GM18499 (cell line): ENCODE results near the gene LARP7.
"Not testable (repeated sequence)": the region's sequence is repeated elsewhere in the genome, so short reads cannot be mapped to it uniquely, and the experiment has no call there.

Source experiments
- ATAC-seq: cut with Tn5 transposase; IDR thresholded peaks from one replicate; pipeline ENCODE4 v1.9.1; 2021; ENCODE audit warnings: moderate number of reproducible peaks; ENCODE audit not compliant: insufficient read depth, unreplicated experiment

The LARP7 gene

GRCh38 chr4:112636688-112637551 lies at the start of gene LARP7, which contains the start of gene ZGRF1:
Gene LARP7, plus strand, starts transcription at chr4:112637143. Its CDS starts 7,527 bp downstream, at chr4:112644670.
Gene ZGRF1, minus strand, starts transcription at chr4:112636909. Its CDS starts 3,733 bp downstream, at chr4:112633176.
- peak; percentile 66 for ATAC-seq

GRCh38 chr4:112589206-112589605 lies 47.7 kb upstream of the LARP7 start:
- ATAC-seq: no peak

- no peak for ATAC-seq
Measured at GRCh38 chr4:112591593-112591992, 45.4 kb upstream of the LARP7 start.

DNA sequence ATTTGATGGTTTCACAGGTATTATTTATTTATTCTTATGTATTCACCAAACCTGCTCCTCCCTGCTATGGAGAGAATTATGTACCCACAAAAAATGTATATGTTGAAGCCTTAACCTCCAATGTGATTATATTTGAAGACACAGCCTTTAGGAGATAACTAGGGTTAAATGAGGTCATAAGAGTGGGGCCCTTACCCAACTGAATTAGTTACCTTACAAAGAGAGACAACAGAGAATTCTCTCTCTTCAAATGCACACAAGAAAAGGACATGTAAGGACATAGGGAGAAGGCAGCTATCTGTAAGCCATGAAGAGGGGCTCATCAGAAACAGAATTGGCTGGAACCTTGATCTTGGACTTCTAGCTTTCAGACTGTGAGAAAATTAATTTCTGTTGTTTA lies 44.2 kb upstream of the LARP7 start:
- no peak for ATAC-seq

DNA sequence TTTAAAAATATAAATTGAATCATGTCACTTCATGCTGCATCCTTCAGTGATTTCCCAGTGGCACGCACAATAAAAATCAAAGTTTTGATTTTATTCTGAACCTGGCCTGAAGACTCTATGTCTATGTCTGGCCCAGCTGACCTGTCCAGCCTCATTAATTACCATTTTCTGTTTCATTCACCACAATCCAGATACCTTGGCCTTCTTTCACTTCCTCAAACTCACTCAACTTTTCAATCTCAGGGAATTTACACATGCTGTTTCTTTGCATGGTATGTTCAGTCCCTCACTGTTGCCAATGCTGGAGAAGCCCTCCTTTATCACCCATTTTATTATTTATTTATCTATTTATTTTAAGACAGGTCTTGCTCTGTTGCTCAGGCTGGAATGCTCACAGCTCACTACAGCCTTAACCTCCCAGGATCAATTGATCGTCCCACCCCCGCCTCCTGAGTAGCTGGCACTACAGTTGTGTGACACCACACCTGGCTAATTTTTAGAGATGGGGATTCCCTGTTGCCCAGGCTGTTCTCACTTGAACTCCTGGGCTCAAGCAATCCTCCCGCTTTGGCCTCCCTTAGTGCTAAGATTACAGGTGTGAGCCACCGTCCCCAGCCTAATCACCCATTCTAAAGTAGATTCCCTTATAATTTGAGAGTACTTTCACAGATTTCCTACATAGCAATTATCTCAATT lies 43.4 kb upstream of the LARP7 start:
- no peak for ATAC-seq

- ATAC-seq: no peak
Measured at GRCh38 chr4:112594993-112595392, 42.0 kb upstream of the LARP7 start.

DNA sequence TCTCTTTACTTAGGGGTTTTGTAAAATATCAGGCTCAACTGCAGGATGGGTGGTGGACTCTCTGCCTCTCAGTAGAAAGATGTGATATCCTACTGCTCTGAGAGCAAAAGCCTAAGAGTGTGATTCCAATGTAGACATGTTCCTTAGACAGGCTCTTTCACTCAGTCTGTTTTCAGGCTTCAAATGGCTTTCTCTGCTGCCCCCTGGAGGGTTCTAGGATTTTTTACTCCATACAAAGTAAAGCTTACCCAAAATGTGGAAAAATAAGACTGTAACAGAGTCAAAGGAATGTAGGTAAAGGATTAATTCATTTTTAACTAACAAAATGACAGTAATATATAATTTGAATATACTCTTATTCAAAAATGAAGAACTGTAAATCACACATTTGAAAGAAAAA lies 32.4 kb upstream of the LARP7 start:
- ATAC-seq: no peak

DNA sequence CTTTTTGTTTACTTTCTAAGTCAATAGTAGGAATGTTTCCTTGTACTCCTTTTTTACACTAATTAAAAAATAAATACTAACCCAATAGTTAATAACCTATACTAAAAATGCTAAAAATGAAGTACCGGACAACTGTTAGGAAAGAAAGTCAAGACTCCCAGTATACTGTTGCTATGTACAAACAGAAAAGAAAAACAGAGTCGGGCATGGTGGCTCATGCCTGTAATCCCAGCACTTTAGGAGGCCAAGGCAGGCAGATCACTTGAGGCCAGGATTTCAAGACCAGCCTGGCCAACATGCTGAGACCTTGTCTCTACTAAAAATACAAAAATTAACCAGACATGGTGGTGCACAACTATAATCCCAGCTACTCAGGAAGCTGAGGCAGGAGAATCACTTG lies 24.1 kb upstream of the LARP7 start:
- ATAC-seq: not testable (repeated sequence)

GRCh38 chr4:112616984-112617383 lies 20.0 kb upstream of the LARP7 start:
- ATAC-seq: no peak

DNA sequence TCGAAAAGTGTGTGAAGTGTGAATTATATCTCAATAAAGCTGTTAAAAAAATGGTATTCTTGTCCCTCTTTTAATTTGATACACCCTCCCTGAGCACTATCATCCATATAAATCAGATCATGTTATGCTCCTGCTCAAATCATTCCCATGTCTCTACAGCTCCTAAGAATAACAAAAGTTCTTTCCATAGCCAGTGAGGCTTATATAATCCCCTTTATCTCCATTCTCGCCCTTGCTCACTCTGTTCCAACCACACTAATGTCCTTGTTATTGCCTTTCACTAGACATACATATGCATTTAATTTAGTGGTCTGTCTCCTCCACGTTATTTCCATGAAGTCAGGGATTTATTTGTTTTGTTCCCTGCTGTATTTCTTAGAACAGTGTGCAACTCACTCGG lies 10.7 kb upstream of the LARP7 start:
- ATAC-seq: no peak

- ATAC-seq: no peak
Measured at GRCh38 chr4:112633477-112634235, 3.3 kb upstream of the LARP7 start.

DNA sequence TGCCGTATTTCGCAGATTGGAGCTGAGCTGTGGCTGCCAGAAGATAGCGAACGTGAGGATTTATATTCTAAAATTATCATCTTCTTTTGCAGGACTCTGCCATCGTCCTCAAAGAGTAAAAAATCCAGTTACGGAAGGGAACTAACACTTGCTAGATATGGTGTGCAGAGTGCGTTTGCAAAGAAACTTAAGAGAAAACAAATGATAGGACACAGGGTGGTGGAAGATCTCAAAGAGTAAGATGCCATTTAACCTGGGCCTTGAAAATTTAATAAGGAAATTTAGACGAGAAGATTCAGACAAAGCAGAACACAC lies 566 bp downstream of the LARP7 start:
- ATAC-seq: peak; percentile 2

GRCh38 chr4:112642526-112642925 lies 5.6 kb downstream of the LARP7 start:
- ATAC-seq: no peak

- ATAC-seq: not testable (repeated sequence)
Measured at GRCh38 chr4:112644595-112645535, 7.9 kb downstream of the LARP7 start.

DNA sequence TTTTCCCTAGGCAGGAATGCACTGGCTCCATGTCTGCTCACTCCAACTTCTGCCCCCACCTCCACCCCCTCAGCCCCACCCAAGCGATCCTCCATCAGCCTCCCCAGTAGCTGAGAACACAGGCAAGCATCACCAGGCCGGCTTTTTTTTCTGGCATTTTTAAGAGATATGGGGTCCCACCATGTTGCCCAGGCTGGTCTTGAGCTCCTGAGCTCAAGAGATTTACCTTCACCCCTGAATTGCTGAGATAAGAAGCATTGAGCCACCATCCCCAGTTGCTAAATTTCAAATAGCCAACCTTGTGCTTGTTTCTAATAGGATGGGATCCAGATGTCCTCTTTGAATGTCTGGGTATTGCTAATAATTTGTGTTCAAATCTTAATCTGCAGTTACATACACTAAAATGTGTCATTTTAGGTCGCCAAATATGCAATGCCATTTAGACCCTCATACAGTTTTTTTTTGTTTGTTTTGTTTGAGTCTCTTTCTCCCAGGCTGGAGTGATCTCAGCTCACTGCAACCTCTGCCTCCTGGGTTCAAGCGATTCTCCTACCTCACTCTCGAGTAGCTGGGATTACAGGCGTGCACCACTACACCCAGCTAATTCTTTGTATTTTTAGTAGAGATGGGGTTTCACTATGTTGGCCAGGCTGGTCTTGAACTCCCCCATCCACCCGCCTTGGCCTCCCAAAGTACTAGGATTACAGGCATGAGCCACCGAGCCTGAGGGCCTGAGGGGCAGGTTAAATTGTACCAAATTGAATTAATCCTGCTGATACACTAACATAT lies 8.8 kb downstream of the LARP7 start:
- no peak for ATAC-seq

DNA sequence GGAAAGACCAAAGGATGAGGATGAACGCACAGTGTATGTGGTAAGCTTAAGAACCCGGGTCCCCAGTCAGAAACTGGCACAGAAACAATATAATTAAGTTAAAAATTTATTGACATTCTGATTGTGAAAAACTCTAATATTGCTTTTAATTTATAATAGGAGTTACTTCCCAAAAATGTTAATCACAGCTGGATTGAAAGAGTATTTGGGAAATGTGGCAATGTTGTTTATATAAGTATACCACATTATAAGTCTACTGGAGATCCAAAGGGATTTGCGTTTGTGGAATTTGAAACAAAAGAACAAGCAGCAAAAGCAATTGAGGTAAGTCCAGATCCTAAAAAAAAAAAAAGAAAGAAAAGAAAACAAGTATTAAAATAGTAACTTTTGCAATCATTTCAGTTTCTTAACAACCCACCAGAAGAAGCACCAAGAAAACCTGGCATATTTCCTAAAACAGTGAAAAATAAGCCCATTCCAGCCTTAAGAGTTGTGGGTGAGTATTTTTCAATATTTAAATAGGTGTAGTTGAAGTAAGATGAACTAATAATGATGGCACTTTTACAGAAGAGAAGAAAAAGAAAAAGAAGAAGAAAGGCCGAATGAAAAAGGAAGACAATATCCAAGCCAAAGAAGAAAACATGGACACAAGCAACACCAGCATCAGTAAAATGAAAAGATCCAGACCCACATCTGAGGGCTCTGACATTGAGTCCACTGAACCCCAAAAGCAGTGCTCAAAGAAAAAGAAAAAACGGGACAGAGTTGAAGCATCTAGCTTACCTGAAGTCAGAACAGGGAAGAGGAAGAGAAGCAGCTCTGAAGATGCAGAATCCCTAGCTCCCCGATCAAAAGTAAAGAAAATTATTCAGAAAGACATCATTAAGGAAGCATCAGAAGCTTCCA lies 9.9 kb downstream of the LARP7 start:
- no peak for ATAC-seq

DNA sequence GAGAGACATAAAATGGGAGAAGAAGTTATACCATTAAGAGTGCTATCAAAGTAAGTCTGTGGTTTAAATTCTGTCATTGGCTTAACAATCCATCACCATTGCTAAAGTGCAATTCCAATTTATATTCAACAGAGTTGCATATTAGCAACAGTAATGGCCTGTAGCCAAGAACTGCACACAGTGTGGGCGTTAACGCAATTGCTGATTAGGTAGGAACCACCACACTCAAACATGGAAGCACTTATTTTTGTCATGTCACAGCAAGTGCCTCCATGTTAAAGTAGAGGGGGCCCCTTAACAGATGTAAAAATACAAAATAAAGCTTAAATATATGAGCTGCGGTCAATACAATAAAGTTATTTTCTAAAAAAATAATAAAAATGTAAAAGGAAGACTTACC lies 10.8 kb downstream of the LARP7 start:
- ATAC-seq: no peak
